GM12891 (cell line): ENCODE results near the gene MYO5C.

Experiments used
- DNase-seq: peaks from one replicate; pipeline ENCODE4 v3.0.0; 2011; ENCODE audit warnings: low spot score; ENCODE audit not compliant: insufficient read length
- FAIRE-seq: peaks from 2 replicates; lab custom pipeline; 2011; peaks lifted over from hg19 to GRCh38; lab: Jason Lieb, UNC
- PAX5 ChIP-seq: IDR thresholded peaks from 2 replicates; pipeline ENCODE4 v1.6.1; 2011; ENCODE audit warnings: low read length, moderate library complexity, mild to moderate bottlenecking; ENCODE audit not compliant: insufficient read depth, severe bottlenecking
- POLR2A ChIP-seq: IDR thresholded peaks from 2 replicates; pipeline ENCODE4 v1.6.1; 2011; ENCODE audit warnings: low read depth, low read length, control low read depth
- POLR2AphosphoS5 ChIP-seq: IDR thresholded peaks from 2 replicates; pipeline ENCODE4 v1.6.1; 2011; ENCODE audit warnings: low read depth, low read length, control low read depth
- POU2F2 ChIP-seq: IDR thresholded peaks from 2 replicates; pipeline ENCODE4 v1.6.1; 2011; ENCODE audit warnings: low read depth, mild to moderate bottlenecking, control low read depth, low read length, moderate library complexity
- SPI1 ChIP-seq: IDR thresholded peaks from 2 replicates; pipeline ENCODE4 v1.6.1; 2011; ENCODE audit warnings: low read depth, low read length, control low read depth
- TAF1 ChIP-seq: IDR thresholded peaks from 2 replicates; pipeline ENCODE4 v1.6.1; 2011; ENCODE audit warnings: low read depth, low read length, control low read depth

MYO5C gene

GRCh38 chr15:52308446-52309153 is 13.0 kb upstream of the MYO5C start:
- no peak for TF ChIP-seq POLR2AphosphoS5
- TF ChIP-seq POU2F2, result peak; percentile 41; the same call in 1 of the 2 replicates
- TF ChIP-seq PAX5, result peak; percentile 43
- peak; percentile 70 for TF ChIP-seq TAF1
- FAIRE-seq, result peak; percentile 99
- DNase-seq, result no peak

GRCh38 chr15:52307847-52308246 is 12.2 kb upstream of the MYO5C start:
- no peak for DNase-seq
- FAIRE-seq, result no peak
- TF ChIP-seq POLR2A (no peak), SPI1 (no peak), POU2F2 (no peak), POLR2AphosphoS5 (no peak), PAX5 (no peak), TAF1 (no peak)

GRCh38 chr15:52306270-52306669 is 10.7 kb upstream of the MYO5C start:
- no peak for FAIRE-seq
- TF ChIP-seq POU2F2, result no peak
- TF ChIP-seq POLR2A, result no peak
- TF ChIP-seq PAX5, result no peak
- no peak for TF ChIP-seq SPI1
- TF ChIP-seq POLR2AphosphoS5, result no peak
- TF ChIP-seq TAF1, result no peak
- no peak for DNase-seq

- TF ChIP-seq TAF1 (no peak), SPI1 (no peak), POLR2A (no peak), PAX5 (no peak), POU2F2 (no peak), POLR2AphosphoS5 (no peak)
- DNase-seq, result no peak
- no peak for FAIRE-seq
Observed at GRCh38 chr15:52303093-52303772, 7.6 kb upstream of the MYO5C start.

- FAIRE-seq (no peak), DNase-seq (no peak)
- no peak for TF ChIP-seq POU2F2
- TF ChIP-seq TAF1, result no peak
- no peak for TF ChIP-seq POLR2AphosphoS5
- no peak for TF ChIP-seq POLR2A
- TF ChIP-seq PAX5, result no peak
- TF ChIP-seq SPI1, result no peak
Observed at GRCh38 chr15:52301265-52301847, 5.8 kb upstream of the MYO5C start.

- TF ChIP-seq PAX5, result no peak
- no peak for DNase-seq
- FAIRE-seq, result no peak
Observed at GRCh38 chr15:52294881-52295420, 653 bp downstream of the MYO5C start.

GRCh38 chr15:52292780-52293392 is 2.7 kb downstream of the MYO5C start:
- TF ChIP-seq PAX5 (no peak), SPI1 (peak; percentile 62), TAF1 (no peak)
- FAIRE-seq (peak; percentile 5), DNase-seq (no peak)

- FAIRE-seq (no peak), DNase-seq (peak; percentile 25)
- TF ChIP-seq PAX5 (no peak), POU2F2 (no peak), TAF1 (no peak), POLR2A (no peak), POLR2AphosphoS5 (no peak), SPI1 (no peak)
Observed at GRCh38 chr15:52291204-52291603, 4.4 kb downstream of the MYO5C start.

- TF ChIP-seq PAX5 (no peak), POLR2A (no peak), TAF1 (no peak), POLR2AphosphoS5 (no peak), POU2F2 (no peak), SPI1 (no peak)
- FAIRE-seq (peak; percentile 62), DNase-seq (no peak)
Observed at GRCh38 chr15:52290800-52291199, 4.8 kb downstream of the MYO5C start.
